ENCODE data around the gene ADGRG3.

Gene ADGRG3

DNA sequence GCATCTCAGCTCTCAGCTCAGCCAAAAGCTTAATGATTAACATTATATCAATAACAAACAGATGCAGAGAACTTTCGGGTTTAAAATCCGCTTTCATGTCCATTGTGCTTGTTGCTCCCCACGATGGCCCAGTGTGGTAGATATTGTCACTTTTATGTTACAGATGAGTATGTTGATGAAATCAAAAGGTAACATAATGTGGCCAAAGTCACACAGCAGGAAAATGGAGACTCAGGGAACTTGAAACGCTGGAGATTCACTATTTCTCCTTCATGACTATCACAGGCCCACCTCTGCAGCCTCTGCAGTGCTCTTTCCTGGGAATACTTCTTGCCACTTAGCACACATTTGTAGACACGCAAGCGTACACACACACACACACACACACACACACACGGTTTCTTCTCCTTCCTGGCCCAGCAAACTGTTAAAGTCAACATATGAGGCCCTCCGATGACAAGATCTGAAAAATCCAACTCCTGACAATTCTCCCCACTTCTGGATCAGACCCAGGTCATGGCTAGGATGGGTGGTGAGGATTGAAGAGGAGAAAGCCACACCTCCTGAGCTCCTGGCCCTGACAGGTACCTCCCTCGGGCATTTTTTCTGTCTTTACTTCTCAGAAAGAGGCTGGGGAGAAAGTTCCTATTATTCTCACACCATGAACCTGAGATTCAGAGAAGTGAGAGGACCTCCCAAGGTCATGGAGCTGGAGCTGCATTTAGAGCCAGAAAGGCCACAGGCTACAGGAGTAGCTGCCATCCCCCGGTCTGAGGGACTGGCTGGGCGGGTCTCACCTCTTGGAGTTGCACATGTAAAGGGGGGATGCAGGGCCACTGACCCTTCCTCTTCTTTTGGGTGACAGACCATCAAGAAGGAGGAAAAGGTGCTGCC is 36.2 kb downstream of the ADGRG3 start:
- H3K4me1 ChIP-seq (ENCODE audit: insufficient read depth, low read length), result no peaks in the 10 kb centered on the region
- ATAC-seq (ENCODE audit: insufficient read depth, low read depth), result no peak
- H3K79me2 ChIP-seq (ENCODE audit: insufficient read depth, low read length), result no peaks in the 10 kb centered on the region
- no peak overlapping the region for H3K27ac ChIP-seq (ENCODE audit: low read length)
- H2AFZ ChIP-seq (ENCODE audit: low read depth, low read length), result no peak overlapping the region
- H3K9ac ChIP-seq (ENCODE audit: low read depth, low read length), result no peak overlapping the region
- H3K36me3 ChIP-seq (ENCODE audit: insufficient read depth, low read length), result no peaks in the 10 kb centered on the region
- H3K4me2 ChIP-seq (ENCODE audit: insufficient read depth, low read length), result no peak overlapping the region
- no peaks in the 10 kb centered on the region for H4K20me1 ChIP-seq (ENCODE audit: insufficient read depth, low read length)
- no peak overlapping the region for H3K4me3 ChIP-seq (ENCODE audit: low read depth in 1 of 2, low read length in 2 of 2)
- no peaks in the 10 kb centered on the region for H3K9me3 ChIP-seq (ENCODE audit: insufficient read depth, low read length, severe bottlenecking)
- no peak for DNase-seq
- H3K27me3 ChIP-seq (ENCODE audit: insufficient read depth, low read length, poor library complexity), result no peaks in the 10 kb centered on the region
- TF ChIP-seq CTCF (IDR thresholded peaks at IDR 0.05; ENCODE audit: borderline replicate concordance, extremely low read depth, low read length, poor library complexity, severe bottlenecking) (no peak), EZH2 (IDR thresholded peaks at IDR 0.05; ENCODE audit: borderline replicate concordance, low read depth, low read length, severe bottlenecking) (no peak)

GRCh38 chr16:57704905-57705852 is 37.1 kb downstream of the ADGRG3 start:
- Histone ChIP-seq H3K9me3 (ENCODE audit: insufficient read depth, low read length, severe bottlenecking) (no peaks in the 10 kb centered on the region), H3K4me3 (ENCODE audit: low read depth in 1 of 2, low read length in 2 of 2) (no peak overlapping the region), H3K36me3 (ENCODE audit: insufficient read depth, low read length) (no peaks in the 10 kb centered on the region), H4K20me1 (ENCODE audit: insufficient read depth, low read length) (no peaks in the 10 kb centered on the region), H3K27me3 (ENCODE audit: insufficient read depth, low read length, poor library complexity) (no peaks in the 10 kb centered on the region), H3K27ac (ENCODE audit: low read length) (no peak overlapping the region), H3K79me2 (ENCODE audit: insufficient read depth, low read length) (no peaks in the 10 kb centered on the region), H3K4me2 (ENCODE audit: insufficient read depth, low read length) (no peak overlapping the region), H3K4me1 (ENCODE audit: insufficient read depth, low read length) (no peaks in the 10 kb centered on the region), H2AFZ (ENCODE audit: low read depth, low read length) (no peak overlapping the region), H3K9ac (ENCODE audit: low read depth, low read length) (no peak overlapping the region)
- DNase-seq, result no peak
- TF ChIP-seq EZH2 (IDR thresholded peaks at IDR 0.05; ENCODE audit: borderline replicate concordance, low read depth, low read length, severe bottlenecking) (no peak), CTCF (IDR thresholded peaks at IDR 0.05; ENCODE audit: borderline replicate concordance, extremely low read depth, low read length, poor library complexity, severe bottlenecking) (no peak)
- ATAC-seq (ENCODE audit: insufficient read depth, low read depth), result no peak

GRCh38 chr16:57706717-57707116 is 38.6 kb downstream of the ADGRG3 start:
- no peak for DNase-seq
- H2AFZ ChIP-seq (ENCODE audit: low read depth, low read length), result no peak overlapping the region
- no peak for TF ChIP-seq CTCF (IDR thresholded peaks at IDR 0.05; ENCODE audit: borderline replicate concordance, extremely low read depth, low read length, poor library complexity, severe bottlenecking)
- TF ChIP-seq EZH2 (IDR thresholded peaks at IDR 0.05; ENCODE audit: borderline replicate concordance, low read depth, low read length, severe bottlenecking), result no peak
- no peak overlapping the region for H3K4me3 ChIP-seq (ENCODE audit: low read depth in 1 of 2, low read length in 2 of 2)
- no peak overlapping the region for H3K4me2 ChIP-seq (ENCODE audit: insufficient read depth, low read length)
- H3K27ac ChIP-seq (ENCODE audit: low read length), result no peak overlapping the region
- H3K4me1 ChIP-seq (ENCODE audit: insufficient read depth, low read length), result no peaks in the 10 kb centered on the region
- no peaks in the 10 kb centered on the region for H4K20me1 ChIP-seq (ENCODE audit: insufficient read depth, low read length)
- H3K79me2 ChIP-seq (ENCODE audit: insufficient read depth, low read length), result no peaks in the 10 kb centered on the region
- no peak overlapping the region for H3K9ac ChIP-seq (ENCODE audit: low read depth, low read length)
- H3K36me3 ChIP-seq (ENCODE audit: insufficient read depth, low read length), result no peaks in the 10 kb centered on the region
- no peaks in the 10 kb centered on the region for H3K9me3 ChIP-seq (ENCODE audit: insufficient read depth, low read length, severe bottlenecking)
- H3K27me3 ChIP-seq (ENCODE audit: insufficient read depth, low read length, poor library complexity), result peaks cover 5% of the 10 kb centered on the region
- no peak for ATAC-seq (ENCODE audit: insufficient read depth, low read depth)
